H1 (cell line): ENCODE results near the gene RUNX1. TPM values are rescaled to one million over a fixed set of nuclear protein-coding genes. Genes with fewer than 3 reads are reported as not detected.

Source experiments
- CTCF ChIA-PET: fragments of 300-600 bp; sonication (Branson Sonifier 250); formaldehyde crosslinking; loops from one replicate; lab custom pipeline; 2021; ENCODE audit not compliant: partially characterized antibody; lab: Charles Lee
- POLR2A ChIA-PET: fragments of 300-600 bp; sonication (Branson Sonifier 250); formaldehyde crosslinking; loops from one replicate; lab custom pipeline; 2021; ENCODE audit warnings: inconsistent platforms; ENCODE audit not compliant: partially characterized antibody; lab: Charles Lee
- DNase-seq, 2 experiments: peaks; one replicate each; pipeline versions ENCODE4 v3.0.0 to v3.0.0-alpha.2; 2010 to 2022; ENCODE audit warnings: low spot score in 2 of 2, low read depth in 1 of 2, mixed read lengths in 1 of 2
- FAIRE-seq: peaks from 2 replicates; lab custom pipeline; 2011; peaks lifted over from hg19 to GRCh38; lab: Jason Lieb, UNC
- H2AFZ ChIP-seq: 2 replicates; pipeline ENCODE4 v1.8.1; 2012; ENCODE audit warnings: low read length, inconsistent platforms
- H2AK5ac ChIP-seq: 2 replicates; pipeline ENCODE4 v1.6.1; 2013; ENCODE audit warnings: low read depth, low read length
- H2BK120ac ChIP-seq: replicated peaks from 2 replicates; pipeline ENCODE3; 2013; ENCODE audit warnings: low read depth, low read length, inconsistent platforms
- H2BK12ac ChIP-seq: 2 replicates; pipeline ENCODE4 v1.6.1; 2013; ENCODE audit warnings: low read depth, low read length
- H2BK15ac ChIP-seq: 2 replicates; pipeline ENCODE4 v1.6.1; 2013; ENCODE audit warnings: low read length
- H2BK20ac ChIP-seq: 2 replicates; pipeline ENCODE4 v1.6.1; 2013; ENCODE audit warnings: low read length
- H2BK5ac ChIP-seq: 2 replicates; pipeline ENCODE4 v1.6.1; 2013; ENCODE audit warnings: low read depth, low read length
- H3K14ac ChIP-seq: 2 replicates; pipeline ENCODE4 v1.6.1; 2013; ENCODE audit warnings: inconsistent platforms; ENCODE audit not compliant: insufficient read length
- H3K18ac ChIP-seq: 2 replicates; pipeline ENCODE4 v1.6.1; 2013; ENCODE audit warnings: low read length; ENCODE audit errors: extremely low read depth
- H3K23ac ChIP-seq: 2 replicates; pipeline ENCODE4 v1.6.1; 2013; ENCODE audit warnings: inconsistent platforms; ENCODE audit not compliant: insufficient read length
- H3K23me2 ChIP-seq: 2 replicates; pipeline ENCODE4 v1.6.1; 2013; ENCODE audit warnings: low read depth, low read length
- H3K27ac ChIP-seq: 2 replicates; pipeline ENCODE4 v1.6.1; 2011; ENCODE audit warnings: low read depth, low read length, inconsistent platforms
- H3K27me3 ChIP-seq, 4 experiments: replicated peaks in 1 of 4; 1 replicate in 1 of 4; 2 replicates in 3 of 4; pipeline versions ENCODE4 v1.6.1 to v1.8.1; 2011 to 2013; ENCODE audit warnings: low read length in 3 of 4, mild to moderate bottlenecking in 3 of 4, inconsistent platforms in 2 of 4, mixed read lengths in 2 of 4, moderate library complexity in 1 of 4; ENCODE audit not compliant: control insufficient read depth in 3 of 4, insufficient read depth in 3 of 4; ENCODE audit errors: extremely low read depth in 1 of 4
- H3K36me3 ChIP-seq, 4 experiments: 2 replicates each; pipeline versions ENCODE4 v1.6.1 to v1.8.1; 2011 to 2013; ENCODE audit warnings: mild to moderate bottlenecking in 4 of 4, low read length in 3 of 4, moderate library complexity in 2 of 4, control low read depth in 1 of 4, inconsistent platforms in 1 of 4; ENCODE audit not compliant: insufficient read depth in 4 of 4, control insufficient read depth in 2 of 4
- H3K4ac ChIP-seq: replicated peaks from 2 replicates; pipeline ENCODE3; 2013; ENCODE audit warnings: low read length, low read depth, mixed read lengths, inconsistent platforms; ENCODE audit not compliant: insufficient read length
- H3K4me1 ChIP-seq, 4 experiments: replicated peaks in 1 of 4; 1 replicate in 1 of 4; 2 replicates in 3 of 4; pipeline versions ENCODE4 v1.6.1 to v1.8.1; 2011 to 2013; ENCODE audit warnings: low read length in 3 of 4, inconsistent platforms in 2 of 4, mixed read lengths in 1 of 4; ENCODE audit not compliant: insufficient read depth in 4 of 4, control insufficient read depth in 3 of 4
- H3K4me2 ChIP-seq, 2 experiments: 2 replicates each; pipeline versions ENCODE4 v1.6.1 to v1.8.1; 2011 to 2013; ENCODE audit warnings: low read depth in 2 of 2, low read length in 2 of 2, control low read depth in 1 of 2, inconsistent platforms in 1 of 2, mild to moderate bottlenecking in 1 of 2; ENCODE audit not compliant: insufficient read depth in 1 of 2
- H3K4me3 ChIP-seq, 4 experiments: fragments of 200-600, 300-600 bp in 1 of 4; sonication (generic), shearing (Covaris generic), sonication (Bioruptor Twin) in 1 of 4; 2 replicates each; pipeline versions ENCODE4 v1.5.1 to v1.8.1; 2011 to 2016; ENCODE audit warnings: low read length in 4 of 4, low read depth in 3 of 4, control low read depth in 2 of 4, inconsistent platforms in 2 of 4, mild to moderate bottlenecking in 2 of 4, mixed read lengths in 1 of 4, moderate library complexity in 1 of 4; ENCODE audit not compliant: insufficient read depth in 2 of 4; ENCODE audit errors: extremely low read depth in 1 of 4
- H3K56ac ChIP-seq: replicated peaks from 2 replicates; pipeline ENCODE3; 2013; ENCODE audit warnings: low read depth, mild to moderate bottlenecking, mixed read lengths, low read length, inconsistent platforms; ENCODE audit not compliant: insufficient read length
- H3K79me1 ChIP-seq: 2 replicates; pipeline ENCODE4 v1.6.1; 2013; ENCODE audit warnings: low read depth, low read length, control low read depth
- H3K79me2 ChIP-seq, 2 experiments: 2 replicates each; pipeline versions ENCODE4 v1.6.1 to v1.8.1; 2012 to 2013; ENCODE audit warnings: low read length in 2 of 2, mild to moderate bottlenecking in 2 of 2, inconsistent platforms in 1 of 2; ENCODE audit not compliant: insufficient read depth in 2 of 2, control insufficient read depth in 1 of 2
- H3K9ac ChIP-seq, 4 experiments: replicated peaks in 1 of 4; 1 replicate in 1 of 4; 2 replicates in 3 of 4; pipeline versions ENCODE4 v1.6.1 to v1.8.1; 2011 to 2013; ENCODE audit warnings: low read depth in 3 of 4, low read length in 3 of 4, control low read depth in 2 of 4, mild to moderate bottlenecking in 2 of 4, moderate library complexity in 2 of 4, inconsistent platforms in 1 of 4; ENCODE audit errors: extremely low read depth in 1 of 4
- H3K9me3 ChIP-seq, 2 experiments: 2 replicates each; pipeline versions ENCODE4 v1.6.1 to v1.8.1; 2012 to 2013; ENCODE audit warnings: mild to moderate bottlenecking in 2 of 2, moderate library complexity in 2 of 2, control low read depth in 1 of 2, inconsistent platforms in 1 of 2, low read depth in 1 of 2, low read length in 1 of 2, mixed read lengths in 1 of 2; ENCODE audit not compliant: insufficient read depth in 2 of 2
- H4K20me1 ChIP-seq, 2 experiments: replicated peaks in 1 of 2; 2 replicates each; pipeline versions ENCODE3 to v1.8.1; 2011 to 2013; ENCODE audit warnings: inconsistent platforms in 2 of 2, low read length in 2 of 2, mild to moderate bottlenecking in 1 of 2; ENCODE audit not compliant: insufficient read depth in 2 of 2, control insufficient read depth in 1 of 2
- H4K5ac ChIP-seq: 2 replicates; pipeline ENCODE4 v1.6.1; 2013; ENCODE audit warnings: low read length, low read depth, mixed read lengths, inconsistent platforms; ENCODE audit not compliant: insufficient read length
- H4K8ac ChIP-seq: 2 replicates; pipeline ENCODE4 v1.8.0; 2013; ENCODE audit warnings: mild to moderate bottlenecking, moderate library complexity, low read length, inconsistent platforms; ENCODE audit not compliant: insufficient read depth; ENCODE audit errors: extremely low read depth
- H4K91ac ChIP-seq: replicated peaks from 2 replicates; pipeline ENCODE3; 2013; ENCODE audit warnings: low read length, mixed read lengths, inconsistent platforms; ENCODE audit not compliant: insufficient read length
- EGR1 ChIP-seq: IDR thresholded peaks from 2 replicates; pipeline ENCODE4 v1.6.1; 2011; ENCODE audit warnings: low read depth, low read length, borderline replicate concordance
- EZH2 ChIP-seq: fragments of 200-600 bp; sonication (generic); IDR thresholded peaks from 2 replicates; pipeline ENCODE4 v1.7.1; 2012; ENCODE audit warnings: low read depth, mild to moderate bottlenecking, moderate library complexity, low read length, inconsistent platforms; ENCODE audit not compliant: severe bottlenecking
- FOSL1 ChIP-seq: IDR thresholded peaks from 2 replicates; pipeline ENCODE4 v1.6.1; 2011; ENCODE audit warnings: mild to moderate bottlenecking, low read depth, low read length, moderate library complexity; ENCODE audit not compliant: insufficient read depth
- KDM1A ChIP-seq: fragments of 200-600, 300-600 bp; sonication (generic); IDR thresholded peaks from 2 replicates; pipeline ENCODE4 v1.7.1; 2016; ENCODE audit warnings: mild to moderate bottlenecking, low read length, borderline replicate concordance
- RBBP5 ChIP-seq: IDR thresholded peaks from 2 replicates; pipeline ENCODE4 v1.7.1; 2012; ENCODE audit warnings: low read depth, mild to moderate bottlenecking, inconsistent platforms, low read length, moderate library complexity, borderline replicate concordance
- TBP ChIP-seq: IDR thresholded peaks from 2 replicates; pipeline ENCODE4 v1.6.1; 2011; ENCODE audit warnings: low read depth, low read length, improper control_type of control experiment
- WGBS, 2 experiments: shearing (Covaris generic) in 1 of 2; methylation state at CpG; one replicate each; pipeline versions ENCODE4 v1.1.6 to v1.1.7; 2013 to 2015; ENCODE audit warnings: low lambda C conversion rate in 2 of 2, mixed read lengths in 2 of 2, inconsistent platforms in 1 of 2, low coverage in 1 of 2, missing lambda C conversion rate in 1 of 2; ENCODE audit not compliant: insufficient replicate concordance in 2 of 2, insufficient coverage in 1 of 2, insufficient read length in 1 of 2; ENCODE audit errors: extremely low coverage in 1 of 2, missing lambda C conversion rate in 1 of 2; 5-methylcytosine and 5-hydroxymethylcytosine counted together
- polyA plus RNA-seq, 7 experiments: library from polyadenylated mRNA; depleted of rRNA in 3 of 7; stranded (reverse) in 5 of 7; unstranded in 2 of 7; fragments of >200 nt in 5 of 7; fragments of 200-250 nt in 2 of 7; gene quantifications; 1 replicate in 5 of 7; 2 replicates in 1 of 7; 4 replicates in 1 of 7; pipeline versions ENCODE4 v1.2.1 to v1.2.3, GENCODE V29; 2011 to 2013; ENCODE audit warnings: missing spikeins in 2 of 7, mixed read lengths in 2 of 7
- total RNA-seq: library from RNA; stranded (reverse); fragmentation: NEBNext Ultra II Directional; extraction: Animal tissue kit (Norgen Biotek cat#: 25700); gene quantifications from 2 replicates; pipeline ENCODE4 v1.2.1, GENCODE V29; 2021

Gene RUNX1
- total and polyA plus RNA-seq, 2 of the 8 experiments (the other 6 are each of a cell fraction or from before 2014, with no cell fraction given): 0.20 to 0.60 TPM

- ChIA-PET POLR2A (no interaction called here), CTCF (interaction anchor here (0.6 to 1.3 kb wide), 6 partner anchors 14 to 427 kb away, joined by 3 to 6 read pairs (median 3); no protein-coding TSS in a partner anchor)
- Histone ChIP-seq H2BK5ac (no peak overlapping the region), H3K4me1 (no peaks in the 10 kb centered on the region), H4K91ac (no peak overlapping the region), H2BK20ac (no peak overlapping the region), H2BK12ac (no peak overlapping the region), H2AK5ac (no peak overlapping the region), H3K56ac (no peak overlapping the region), H3K23me2 (no peaks in the 10 kb centered on the region), H3K4me2 (no peak overlapping the region), H3K27me3 (no peaks in the 10 kb centered on the region), H4K8ac (no peak overlapping the region), H2BK15ac (no peak overlapping the region), H3K27ac (no peak overlapping the region), H3K9me3 (no peaks in the 10 kb centered on the region), H3K9ac (no peak overlapping the region), H3K14ac (no peak overlapping the region), H2AFZ (no peak overlapping the region), H4K5ac (no peak overlapping the region), H3K79me2 (no peaks in the 10 kb centered on the region), H3K23ac (no peak overlapping the region), H3K36me3 (no peaks in the 10 kb centered on the region), H4K20me1 (no peaks in the 10 kb centered on the region), H3K79me1 (no peaks in the 10 kb centered on the region), H3K18ac (no peak overlapping the region), H2BK120ac (no peak overlapping the region), H3K4me3 (no peak overlapping the region), H3K4ac (no peak overlapping the region)
- TF ChIP-seq TBP: no peak
- no peak for TF ChIP-seq EZH2
- no peak for TF ChIP-seq KDM1A
- no peak for TF ChIP-seq RBBP5
- TF ChIP-seq FOSL1: no peak
- TF ChIP-seq EGR1: no peak
- DNase-seq: no peak
- FAIRE-seq: no peak
- 96% methylated on average over 3 of the region's 3 CpGs; no CpG with 5 or more reads in 1 of the 2 experiments for WGBS, 2 experiments
Observed at GRCh38 chr21:35004314-35004713, 44.8 kb downstream of the RUNX1 start.
